HG03342 (cell line): ENCODE results near the gene ASCC3.
"Not testable (repeated sequence)": the region's sequence is repeated elsewhere in the genome, so short reads cannot be mapped to it uniquely, and the experiment has no call there.

Source experiments
- ATAC-seq: cut with Tn5 transposase; IDR thresholded peaks from one replicate; pipeline ENCODE4 v1.9.1; 2021; ENCODE audit warnings: mild to moderate bottlenecking, moderate library complexity; ENCODE audit not compliant: unreplicated experiment

ASCC3 gene

DNA sequence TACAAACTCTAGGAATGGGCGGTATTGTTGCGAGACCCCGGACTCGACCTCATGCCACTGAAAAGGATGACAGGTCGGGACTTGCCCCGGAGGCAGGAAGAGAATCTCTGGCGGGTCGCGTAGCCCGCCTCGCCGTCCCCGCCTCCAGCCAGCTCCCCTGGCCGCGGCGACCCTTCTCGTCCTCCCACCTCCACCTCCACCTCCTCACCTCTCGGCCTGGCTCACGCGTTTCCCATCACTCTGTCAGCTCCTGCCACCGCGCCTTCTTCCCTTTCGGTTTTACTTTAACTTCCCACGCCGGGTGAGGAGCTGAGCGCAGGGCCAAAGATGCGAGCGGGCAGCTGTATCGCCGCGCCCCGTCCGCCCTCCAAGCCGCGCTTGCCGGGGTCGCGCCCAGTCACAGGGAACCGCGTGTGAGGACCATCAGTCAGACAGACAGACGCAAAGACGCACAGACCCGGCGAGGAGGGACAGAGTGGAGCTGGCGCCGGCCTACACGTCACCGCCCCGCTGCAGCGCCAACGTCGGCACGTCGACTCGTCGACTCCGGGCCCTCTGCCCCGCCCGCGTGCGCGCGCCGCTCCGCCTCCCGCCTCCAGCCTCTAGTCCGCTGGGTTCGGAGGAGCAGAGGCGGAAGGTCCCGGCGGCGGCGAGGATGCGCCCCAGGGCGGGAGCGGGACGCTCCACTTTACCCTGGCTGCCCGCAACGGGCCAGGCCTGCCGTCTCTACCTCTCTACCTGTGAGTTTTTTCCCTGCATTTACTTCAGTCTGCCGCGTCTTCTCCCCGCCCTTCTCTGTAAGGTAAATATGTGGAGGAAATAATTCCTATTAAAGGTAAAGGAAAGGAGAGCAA lies at the start of gene ASCC3:
Gene ASCC3 (minus strand): TSS at position 477 of the 854 bp plus-strand sequence. CDS start 13,332 bp downstream, outside the sequence.
- ATAC-seq, result peak; percentile 97

GRCh38 chr6:100925749-100926148 lies 44.6 kb upstream of the ASCC3 start:
- no peak for ATAC-seq

GRCh38 chr6:100924534-100925227 lies 43.6 kb upstream of the ASCC3 start:
- ATAC-seq, result no peak

- no peak for ATAC-seq
These were observed 42.5 kb upstream of the ASCC3 start for GRCh38 chr6:100923481-100924165.

GRCh38 chr6:100920028-100920605 lies 39.0 kb upstream of the ASCC3 start:
- no peak for ATAC-seq

- no peak for ATAC-seq
These were observed 37.0 kb upstream of the ASCC3 start for GRCh38 chr6:100918152-100918551.

GRCh38 chr6:100915876-100916275 lies 34.7 kb upstream of the ASCC3 start:
- no peak for ATAC-seq

GRCh38 chr6:100913400-100914276 lies 32.5 kb upstream of the ASCC3 start:
- no peak for ATAC-seq

DNA sequence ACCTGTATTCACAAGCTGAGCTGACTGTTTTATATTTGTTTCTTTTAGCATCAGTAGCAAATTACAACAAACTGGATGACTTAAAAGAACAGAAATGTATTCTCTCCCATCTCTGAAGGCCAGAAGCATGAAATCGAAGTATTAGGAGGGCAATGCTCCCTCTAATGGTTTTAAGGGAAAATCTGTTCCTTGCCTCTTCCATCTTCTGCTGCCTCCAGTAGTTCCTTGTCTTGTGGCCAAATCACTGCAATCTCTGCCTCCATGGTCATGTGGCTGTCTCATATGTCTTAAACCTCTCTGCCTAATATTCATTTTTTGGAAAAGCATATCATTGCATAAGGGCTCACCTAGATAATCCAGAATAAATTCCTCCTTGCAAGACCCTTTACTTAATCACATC lies 25.2 kb upstream of the ASCC3 start:
- no peak for ATAC-seq

DNA sequence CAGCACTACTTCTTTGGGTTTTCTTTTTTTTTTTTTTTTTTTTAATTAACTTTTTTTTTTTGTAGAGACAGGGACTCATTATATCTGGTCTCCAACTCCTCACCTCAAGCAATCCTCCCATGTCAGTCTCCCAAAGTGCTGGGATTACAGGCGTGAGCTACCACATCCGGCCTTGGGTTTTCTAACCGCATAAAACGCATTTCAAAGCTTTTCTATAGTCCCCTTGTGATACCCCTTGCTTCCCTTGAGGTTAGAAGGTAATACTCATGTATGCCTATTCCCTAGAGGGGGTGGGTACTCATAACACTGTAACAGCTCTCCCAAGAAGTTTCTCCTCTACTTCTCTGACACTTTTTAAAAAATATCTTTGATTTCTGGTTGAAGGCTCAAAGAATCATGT lies 23.9 kb upstream of the ASCC3 start:
- ATAC-seq, result no peak

DNA sequence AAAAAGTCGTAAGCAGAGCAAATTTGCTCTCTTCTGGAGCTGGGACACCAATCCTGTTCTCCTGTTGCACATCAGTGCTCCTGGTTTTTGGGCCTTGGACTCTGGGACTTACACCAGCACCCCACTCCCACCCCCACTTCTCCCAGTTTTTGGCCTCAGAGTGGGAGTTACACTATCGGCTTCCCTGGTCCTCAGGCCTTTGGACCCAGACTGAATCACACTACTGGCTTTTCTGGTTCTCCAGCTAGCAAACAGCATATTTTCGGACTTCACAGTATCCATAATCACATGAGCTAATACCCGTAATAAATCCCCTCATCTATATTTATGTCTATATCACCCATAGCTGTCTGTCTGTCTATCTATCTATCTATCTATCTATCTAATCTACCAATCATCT lies 23.2 kb upstream of the ASCC3 start:
- no peak for ATAC-seq

DNA sequence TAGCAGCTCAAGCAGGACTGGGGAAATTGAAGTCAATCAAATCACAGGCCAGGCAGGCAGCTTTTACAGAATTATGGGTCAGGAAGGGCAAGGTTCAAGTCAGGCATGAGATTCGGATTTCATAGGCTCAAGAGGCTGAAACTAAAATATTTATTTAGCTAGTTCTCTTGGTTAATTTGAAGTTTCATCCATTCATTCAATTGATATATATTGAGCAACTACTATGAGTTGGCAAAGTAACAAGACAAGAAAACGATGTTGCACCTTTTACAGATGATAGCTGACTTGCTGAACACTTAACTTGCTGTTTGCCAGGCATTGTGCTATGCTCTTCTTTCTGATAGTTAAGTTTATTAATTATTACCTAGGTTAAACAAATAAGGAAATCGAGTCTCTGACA lies 20.5 kb upstream of the ASCC3 start:
- no peak for ATAC-seq

DNA sequence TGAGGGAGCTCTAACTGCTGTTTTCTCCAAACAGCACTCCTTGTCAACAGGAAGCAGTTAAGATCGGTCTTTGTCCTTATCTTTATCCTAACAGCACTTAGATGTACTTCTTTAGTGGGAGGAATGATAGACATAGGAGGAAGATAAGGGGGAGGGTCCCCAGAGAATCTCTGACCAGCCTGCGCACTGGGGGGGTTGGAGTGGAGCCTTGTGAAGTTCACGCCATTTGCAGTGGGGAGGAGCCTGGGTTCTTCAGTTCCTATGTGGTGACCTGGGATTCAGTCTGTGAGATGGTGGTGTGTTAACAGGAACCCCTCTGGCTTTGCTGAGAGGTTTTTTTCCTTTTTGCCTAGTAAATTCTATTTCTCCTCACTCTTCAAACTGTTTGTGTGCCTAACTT lies 18.1 kb upstream of the ASCC3 start:
- no peak for ATAC-seq

DNA sequence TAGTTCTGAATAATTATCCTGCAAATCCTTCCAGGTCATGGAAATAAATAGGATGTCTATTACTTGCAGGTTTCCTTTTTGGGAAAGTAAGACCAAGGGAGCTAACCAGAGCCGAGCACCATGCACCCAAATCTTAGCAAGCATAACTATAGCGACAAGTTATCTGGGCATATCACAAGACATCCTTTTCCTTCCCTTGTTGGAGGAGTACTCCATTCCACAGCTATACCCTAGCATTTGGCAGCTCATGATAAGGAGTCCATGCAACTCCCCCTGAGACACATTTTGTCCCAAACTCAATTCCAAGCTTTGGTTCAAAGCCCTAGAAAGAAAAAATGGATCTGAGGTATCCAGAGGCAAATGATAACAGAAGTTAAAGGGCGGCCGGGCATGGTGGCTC lies 16.5 kb upstream of the ASCC3 start:
- no peak for ATAC-seq

DNA sequence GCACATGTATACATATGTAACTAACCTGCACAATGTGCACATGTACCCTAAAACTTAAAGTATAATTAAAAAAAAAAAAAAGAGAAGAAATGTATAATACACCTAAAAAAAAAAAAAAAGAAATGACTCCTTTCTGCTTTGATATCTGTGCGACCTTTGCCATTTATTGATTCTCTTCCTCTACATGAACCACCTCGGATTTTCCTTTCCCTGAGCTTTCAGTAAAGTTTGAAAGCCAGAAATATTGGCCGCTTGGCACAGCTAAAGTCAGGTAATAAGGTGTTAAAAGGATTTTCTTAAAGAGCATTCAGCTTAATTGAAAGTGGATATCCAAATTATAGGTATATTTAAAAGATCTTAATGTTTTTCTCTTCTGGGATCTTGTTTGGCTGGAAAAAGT lies 12.6 kb upstream of the ASCC3 start:
- no peak for ATAC-seq

GRCh38 chr6:100892693-100893092 lies 11.6 kb upstream of the ASCC3 start:
- no peak for ATAC-seq

DNA sequence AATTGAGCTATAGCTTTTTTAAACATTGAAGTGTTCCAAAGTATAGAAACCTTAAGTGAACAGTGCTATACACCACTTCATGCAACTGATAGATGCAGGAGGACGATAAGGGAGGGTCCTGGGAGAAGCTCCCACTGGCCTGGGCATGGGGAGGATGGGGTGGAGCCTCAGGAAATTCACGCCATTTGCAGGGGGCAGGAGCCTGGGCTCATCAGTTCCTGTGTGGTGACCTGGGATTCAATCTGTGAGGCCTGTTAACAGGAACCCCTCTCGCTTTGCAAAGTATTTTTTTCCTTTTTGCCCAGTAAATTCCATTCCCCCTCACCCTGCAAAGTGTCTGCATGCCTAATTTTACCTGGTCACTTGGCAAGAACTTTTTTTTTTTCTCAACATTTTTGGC lies 11.0 kb upstream of the ASCC3 start:
- ATAC-seq, result no peak

DNA sequence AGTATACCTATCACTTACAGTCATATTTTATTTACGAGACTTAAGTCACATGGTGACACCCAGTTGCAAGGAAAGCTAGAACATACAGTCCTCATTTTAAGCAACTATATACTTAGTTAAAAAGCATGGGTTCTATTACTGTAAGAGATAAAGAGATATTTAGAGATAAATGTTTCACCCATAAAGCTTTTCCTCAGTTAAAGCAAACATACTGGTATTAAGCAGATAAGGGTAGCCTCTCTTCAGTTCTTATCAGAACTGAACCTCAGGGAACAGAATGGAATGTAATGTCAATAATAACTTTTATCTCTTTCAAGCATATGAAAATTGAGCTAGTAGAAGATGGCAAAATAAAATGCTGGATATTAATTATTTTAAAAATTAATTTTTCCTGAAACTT lies 9.9 kb upstream of the ASCC3 start:
- no peak for ATAC-seq

DNA sequence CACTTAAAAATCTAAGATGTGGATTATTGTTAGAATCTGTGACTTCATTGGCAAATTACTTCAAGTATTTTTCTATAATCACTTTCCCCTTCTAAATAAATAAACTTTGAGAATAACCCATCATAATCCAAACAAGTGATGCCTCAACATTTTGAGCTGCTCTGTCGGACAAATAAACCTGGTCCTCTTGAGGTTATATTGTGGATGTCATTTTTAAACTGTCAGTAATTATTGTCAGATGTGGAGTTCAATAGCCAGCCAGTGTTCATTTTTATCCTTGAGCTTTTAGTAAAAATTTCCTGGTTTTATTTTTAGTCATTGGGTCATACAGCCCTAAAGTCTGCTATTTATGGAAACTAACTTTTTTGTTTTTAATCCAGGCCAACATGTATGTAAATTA lies 9.5 kb upstream of the ASCC3 start:
- not testable (repeated sequence) for ATAC-seq

GRCh38 chr6:100889351-100889750 lies 8.2 kb upstream of the ASCC3 start:
- ATAC-seq, result no peak
